GM19193 (cell line): ENCODE results near the gene RNU2-1.
A peak's percentile ranks its signal among the peaks of the same experiment; 100 is the strongest.

ENCODE experiments used
- POLR2A ChIP-seq: IDR thresholded peaks from 4 replicates; pipeline ENCODE4 v1.6.1; 2011; ENCODE audit not compliant: insufficient read depth, insufficient read length; ENCODE audit errors: extremely low read depth

Gene RNU2-1

DNA sequence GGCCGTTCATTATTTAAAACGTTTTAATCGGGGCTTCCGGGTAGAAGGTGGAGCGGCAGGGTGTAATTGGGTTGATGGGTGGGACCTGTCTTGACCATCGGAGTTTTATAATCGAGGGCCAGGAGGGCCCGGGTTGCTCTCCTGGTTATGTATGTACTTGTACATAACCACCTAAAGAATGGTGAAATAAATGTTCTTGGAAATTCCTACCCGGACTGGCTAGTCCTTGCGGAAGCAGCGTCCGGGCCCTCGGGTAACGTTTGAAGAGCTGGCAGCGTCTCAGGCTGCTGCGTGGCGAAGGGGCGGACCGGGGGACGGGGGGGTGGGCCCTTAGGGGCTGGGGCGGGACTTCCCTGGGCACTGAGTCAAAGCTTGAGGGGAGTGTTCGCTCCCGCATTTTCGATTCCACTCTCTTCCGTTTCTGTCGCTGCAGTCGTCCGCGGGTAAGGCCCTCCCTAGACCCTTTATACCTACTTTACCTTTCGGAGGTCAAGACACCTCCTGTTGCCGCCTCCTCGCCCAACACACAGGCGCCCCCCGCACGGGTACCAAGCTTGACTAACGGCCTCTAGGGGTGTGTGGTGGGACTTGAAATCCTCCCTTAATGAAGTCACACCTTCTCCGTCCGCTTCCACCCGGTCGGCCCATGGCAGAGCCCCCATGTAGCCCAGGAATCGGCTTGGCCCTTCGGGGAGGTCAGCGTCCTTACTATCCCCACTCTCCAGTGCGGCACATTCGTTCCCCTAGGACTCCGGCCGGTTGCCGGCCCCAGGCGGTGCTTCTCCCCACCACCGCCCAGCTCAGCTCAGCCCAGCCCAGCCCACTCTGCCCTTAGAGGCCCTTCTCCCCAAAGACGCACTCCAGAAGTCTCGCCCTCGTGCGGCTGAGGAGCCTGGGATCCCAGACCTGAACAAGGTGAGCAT is 22.0 kb downstream of the RNU2-1 start, which contains the start of gene TMEM106A:
TSS of gene TMEM106A (plus strand) at position 396 of the 923 bp plus-strand sequence. CDS start 1,167 bp downstream, outside the sequence.
- peak; percentile 87 for TF ChIP-seq POLR2A

DNA sequence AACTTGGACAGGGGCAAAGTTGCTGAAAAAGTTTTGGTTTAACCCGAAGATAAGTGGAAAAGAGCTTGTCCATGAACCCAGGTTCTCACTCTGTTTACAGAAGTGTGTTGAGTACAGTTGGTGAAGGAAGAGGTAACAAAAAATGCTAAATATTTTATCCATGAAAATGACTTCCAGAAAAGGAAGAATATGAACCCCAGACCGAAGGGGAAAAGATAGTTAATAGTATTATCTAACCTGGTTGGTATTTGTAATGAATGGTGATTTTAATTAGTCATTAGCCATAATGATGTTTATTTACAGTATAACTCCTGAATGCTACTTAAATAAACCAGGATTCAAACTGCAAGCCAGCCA is 22.7 kb downstream of the RNU2-1 start:
- no peak for TF ChIP-seq POLR2A

DNA sequence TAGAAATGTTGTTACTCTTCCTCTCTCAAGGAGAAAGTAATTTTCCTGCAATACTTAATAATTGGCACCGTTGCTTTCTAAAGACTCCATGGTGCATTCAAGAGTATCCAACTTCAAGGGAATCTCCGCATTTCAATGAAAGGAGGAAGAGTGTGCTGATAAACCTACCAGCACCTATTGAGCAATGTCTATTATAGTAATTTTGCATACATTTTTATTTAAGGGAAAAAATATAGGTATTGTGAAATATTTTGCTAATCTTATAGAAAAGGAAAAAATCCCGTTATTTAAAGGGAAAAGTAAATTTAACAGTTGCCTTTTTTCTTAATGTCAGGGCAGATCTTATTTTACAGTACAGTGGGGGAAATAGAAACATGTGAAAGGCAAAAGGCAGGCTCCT is 23.2 kb downstream of the RNU2-1 start:
- no peak for TF ChIP-seq POLR2A

DNA sequence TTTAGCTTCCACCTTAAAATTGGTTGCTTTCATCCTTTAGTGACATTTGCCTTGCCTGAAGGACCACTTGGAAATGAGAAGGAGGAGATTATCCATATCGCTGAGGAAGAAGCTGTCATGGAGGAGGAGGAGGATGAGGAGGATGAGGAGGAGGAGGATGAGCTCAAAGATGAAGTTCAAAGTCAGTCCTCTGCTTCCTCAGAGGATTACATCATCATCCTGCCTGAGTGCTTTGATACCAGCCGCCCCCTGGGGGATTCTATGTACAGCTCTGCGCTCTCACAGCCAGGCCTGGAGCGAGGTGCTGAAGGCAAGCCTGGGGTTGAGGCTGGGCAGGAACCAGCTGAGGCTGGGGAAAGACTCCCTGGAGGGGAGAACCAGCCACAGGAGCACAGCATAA is 33.6 kb downstream of the RNU2-1 start:
- TF ChIP-seq POLR2A, result no peak

DNA sequence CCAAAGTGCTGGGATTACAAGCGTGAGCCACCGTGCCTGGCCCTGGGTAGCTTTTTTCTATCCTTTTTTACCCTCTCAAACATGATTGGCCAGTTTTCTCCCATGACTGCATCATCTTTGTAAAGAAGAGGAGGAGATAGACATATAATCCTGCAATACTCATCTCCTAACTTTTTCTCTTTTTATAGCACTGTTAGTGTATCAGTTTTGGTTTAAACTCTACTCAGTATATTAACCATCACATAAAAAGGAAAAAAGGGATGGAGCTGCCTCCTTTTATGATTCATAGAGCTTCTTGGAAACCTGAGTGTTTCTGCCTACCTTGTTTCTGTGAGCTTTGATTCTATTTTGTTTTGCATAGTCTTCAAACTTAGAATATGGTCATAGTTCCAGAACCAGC is 34.1 kb downstream of the RNU2-1 start:
- TF ChIP-seq POLR2A, result no peak

DNA sequence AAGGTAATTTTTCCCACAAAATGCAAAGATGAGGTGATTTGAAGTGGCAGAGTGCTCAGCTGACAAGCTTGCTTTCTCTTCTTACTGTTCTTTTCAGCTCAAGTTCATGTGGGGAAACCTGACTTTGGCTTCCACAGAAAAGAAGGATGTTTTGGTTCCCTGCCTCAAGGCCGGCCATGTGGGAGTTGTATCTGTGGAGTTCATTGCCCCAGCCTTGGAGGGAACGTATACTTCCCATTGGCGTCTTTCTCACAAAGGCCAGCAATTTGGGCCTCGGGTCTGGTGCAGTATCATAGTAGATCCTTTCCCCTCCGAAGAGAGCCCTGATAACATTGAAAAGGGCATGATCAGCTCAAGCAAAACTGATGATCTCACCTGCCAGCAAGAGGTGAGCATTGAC is 40.5 kb downstream of the RNU2-1 start:
- TF ChIP-seq POLR2A, result no peak

DNA sequence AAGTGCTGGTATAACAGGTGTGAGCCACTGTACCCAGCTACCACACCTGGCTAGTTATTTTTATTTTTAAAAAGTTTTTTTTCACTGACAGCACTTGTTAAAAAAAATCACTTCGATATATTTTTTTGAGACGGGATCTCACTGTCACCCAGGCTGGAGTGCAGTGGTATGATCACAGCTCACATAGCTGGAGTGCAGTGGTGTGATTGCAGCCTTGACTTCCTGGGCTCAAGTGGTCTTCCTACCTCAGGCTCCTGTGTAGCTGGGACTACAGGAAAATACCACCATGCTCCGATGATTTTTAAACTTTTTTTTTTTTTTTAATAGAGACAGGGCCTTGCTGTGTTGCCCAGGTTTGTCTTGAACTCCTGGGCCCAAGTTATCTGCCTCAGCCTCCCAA is 49.9 kb downstream of the RNU2-1 start:
- TF ChIP-seq POLR2A, result no peak
